NCI-H446 treated with DMSO at 0.1 percent for 48 hours (cell line): ENCODE measurements around the gene DHRS7B.
A peak's percentile ranks its signal among the peaks of the same experiment; 100 is the strongest.
"Not testable (repeated sequence)": the region's sequence is repeated elsewhere in the genome, so short reads cannot be mapped to it uniquely, and the experiment has no call there.

ENCODE experiments used
- DNase-seq: peaks from one replicate; lab custom pipeline; 2025; lab: John Stamatoyannopoulos, UW

The DHRS7B gene

DNA sequence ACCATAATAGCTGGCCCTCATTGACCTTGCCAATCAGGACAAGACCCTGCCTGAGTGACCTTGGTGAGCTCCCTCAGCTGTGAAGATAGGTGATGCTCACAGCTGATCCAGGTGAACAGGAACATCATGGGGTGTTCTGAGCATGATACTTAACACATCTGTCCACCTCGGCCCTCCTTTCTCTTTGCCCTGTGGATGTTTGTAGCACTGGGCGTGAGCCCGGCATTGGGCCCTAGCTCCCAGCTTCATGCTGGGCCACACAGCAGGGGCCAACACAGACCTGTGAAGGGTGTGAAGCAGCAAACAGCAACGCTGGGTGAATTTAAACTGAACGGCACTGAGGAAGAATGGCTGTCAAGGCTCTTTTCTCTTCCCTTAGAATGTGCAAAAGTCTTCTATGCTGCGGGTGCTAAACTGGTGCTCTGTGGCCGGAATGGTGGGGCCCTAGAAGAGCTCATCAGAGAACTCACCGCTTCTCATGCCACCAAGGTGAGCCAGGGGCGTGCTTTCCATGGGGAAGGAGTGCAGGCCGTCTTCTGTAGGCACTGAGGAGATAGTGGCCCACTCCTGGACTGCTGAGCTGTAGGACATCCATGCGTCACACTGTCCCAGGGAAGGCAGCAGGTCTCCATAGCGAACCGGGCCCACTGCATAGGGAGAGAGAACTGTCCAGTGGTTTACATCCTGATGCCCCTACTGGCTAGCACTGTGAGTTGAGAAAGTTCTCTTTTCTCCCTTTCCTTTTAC lies 51.3 kb downstream of the DHRS7B start:
- no peak for DNase-seq

DNA sequence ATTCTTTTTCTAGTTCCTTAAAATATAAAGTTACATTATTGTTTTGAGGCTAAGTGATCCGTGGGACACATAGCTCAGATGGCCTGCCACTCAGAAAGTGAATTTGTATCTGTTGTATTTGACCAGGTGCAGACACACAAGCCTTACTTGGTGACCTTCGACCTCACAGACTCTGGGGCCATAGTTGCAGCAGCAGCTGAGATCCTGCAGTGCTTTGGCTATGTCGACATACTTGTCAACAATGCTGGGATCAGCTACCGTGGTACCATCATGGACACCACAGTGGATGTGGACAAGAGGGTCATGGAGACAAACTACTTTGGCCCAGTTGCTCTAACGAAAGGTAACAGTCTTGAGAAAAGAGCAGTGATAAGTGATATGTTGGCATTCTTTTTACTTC lies 56.7 kb downstream of the DHRS7B start:
- no peak for DNase-seq

DNA sequence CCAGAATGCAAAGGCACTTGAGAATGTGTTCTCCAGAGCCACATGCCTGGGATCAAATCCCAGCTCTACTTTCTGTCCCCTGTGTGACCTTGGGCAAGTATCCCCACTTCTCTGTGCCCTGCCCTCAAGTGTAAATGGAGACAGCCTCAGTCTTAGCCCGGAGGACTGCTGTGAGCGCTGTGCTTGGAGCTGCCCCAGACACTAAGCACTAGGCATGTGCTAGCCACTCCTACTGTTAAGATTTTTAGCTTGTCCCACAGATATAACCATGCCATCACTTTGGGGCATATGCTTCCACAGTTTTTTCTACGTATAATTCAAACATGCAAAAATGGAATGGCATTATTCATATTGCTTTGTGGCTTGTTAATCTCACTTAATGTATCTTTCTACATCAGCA lies 57.8 kb downstream of the DHRS7B start:
- no peak for DNase-seq

DNA sequence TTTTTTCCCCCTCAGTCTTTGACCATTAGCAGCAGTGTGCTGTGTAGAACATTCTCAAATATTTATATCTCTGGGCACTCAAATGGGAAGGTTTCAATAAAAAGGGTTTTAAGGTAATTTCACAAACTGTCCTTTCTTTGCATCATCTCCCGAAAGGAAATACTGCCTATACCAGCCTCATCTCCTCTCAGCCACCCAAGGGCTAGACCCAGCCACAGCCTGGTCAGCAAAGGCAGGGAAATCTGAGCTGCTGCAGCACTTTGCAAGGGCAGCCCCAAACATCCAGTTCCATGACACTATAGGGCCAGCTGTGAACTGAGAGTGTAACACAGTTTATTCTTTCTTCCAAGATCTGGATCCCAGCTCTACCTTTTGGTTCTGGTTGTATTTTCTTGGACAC lies 58.3 kb downstream of the DHRS7B start:
- no peak for DNase-seq

DNA sequence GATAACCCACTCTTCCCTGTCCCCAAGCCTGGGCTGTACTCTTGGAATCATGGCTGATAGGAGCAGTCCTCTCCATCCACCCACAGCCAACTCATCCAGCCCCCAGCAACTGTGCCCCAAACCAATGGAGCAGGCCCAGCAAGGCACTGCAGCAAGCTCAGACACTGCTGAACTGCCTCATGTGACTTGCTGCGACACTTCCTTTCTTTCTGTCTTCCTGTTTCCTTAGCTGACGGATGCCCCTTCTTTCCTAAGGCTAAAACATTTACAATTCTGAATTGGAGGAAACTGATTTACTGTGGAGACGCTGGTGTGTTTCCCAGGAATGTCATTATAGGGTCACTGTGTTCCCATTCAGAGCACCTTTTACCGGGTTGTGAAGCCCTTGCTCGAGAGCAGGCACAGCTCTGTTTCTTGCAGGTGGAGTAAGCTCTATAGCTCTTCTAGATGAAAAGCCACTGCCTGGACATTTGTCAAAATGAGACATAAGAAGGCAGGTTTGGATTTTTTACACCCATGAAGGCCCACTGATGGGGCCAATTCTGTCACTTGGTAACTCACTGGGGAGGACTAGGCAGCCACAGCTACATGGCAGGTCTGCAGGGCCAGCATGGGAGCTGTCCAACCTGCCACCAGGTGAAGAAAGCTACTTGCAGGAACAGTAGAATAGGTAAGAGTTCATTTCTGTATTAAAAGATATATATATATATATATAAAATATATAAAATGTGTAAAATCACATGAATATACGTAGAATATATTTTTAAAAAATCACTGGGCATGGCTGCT lies 59.8 kb downstream of the DHRS7B start:
- DNase-seq = no peak

DNA sequence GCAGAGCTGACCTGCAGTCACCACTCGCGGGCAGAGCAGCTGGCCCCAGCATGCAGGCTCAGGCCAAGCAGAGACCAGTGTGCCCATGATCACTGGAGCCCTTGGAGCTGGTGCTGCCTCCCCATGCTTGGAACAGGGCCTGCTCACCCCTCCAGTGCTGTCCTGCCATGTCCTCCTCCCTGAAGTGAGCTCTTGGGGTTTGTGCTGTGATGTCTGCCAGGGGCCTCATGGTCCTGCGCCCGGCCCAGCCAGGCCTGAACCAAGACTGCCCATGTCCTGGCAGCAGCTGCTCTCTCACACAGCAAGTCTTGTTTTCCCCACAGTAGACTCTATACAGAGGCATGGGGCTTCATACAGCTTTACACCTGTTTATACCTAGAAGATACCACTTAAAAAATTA lies 62.6 kb downstream of the DHRS7B start:
- no peak for DNase-seq

DNA sequence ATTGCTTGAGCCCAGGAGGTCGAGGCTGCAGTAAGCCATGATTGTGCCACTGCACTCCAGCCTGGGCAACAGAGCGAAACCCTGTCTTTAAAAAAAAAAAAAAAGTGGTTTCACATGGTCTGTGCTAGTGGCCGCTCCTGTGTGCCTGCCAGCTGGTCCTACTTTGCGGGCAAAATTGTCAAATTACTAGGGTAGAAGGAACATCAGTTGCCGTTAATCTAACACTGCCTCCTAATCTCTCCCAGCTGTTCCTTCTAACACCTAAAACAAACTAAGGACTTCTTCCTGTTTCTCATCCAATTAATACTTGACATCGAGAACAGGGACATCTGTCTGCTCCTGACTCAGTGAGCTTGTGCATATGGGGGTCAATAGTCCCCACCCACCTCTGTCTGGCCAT lies 63.3 kb downstream of the DHRS7B start:
- no peak for DNase-seq

DNA sequence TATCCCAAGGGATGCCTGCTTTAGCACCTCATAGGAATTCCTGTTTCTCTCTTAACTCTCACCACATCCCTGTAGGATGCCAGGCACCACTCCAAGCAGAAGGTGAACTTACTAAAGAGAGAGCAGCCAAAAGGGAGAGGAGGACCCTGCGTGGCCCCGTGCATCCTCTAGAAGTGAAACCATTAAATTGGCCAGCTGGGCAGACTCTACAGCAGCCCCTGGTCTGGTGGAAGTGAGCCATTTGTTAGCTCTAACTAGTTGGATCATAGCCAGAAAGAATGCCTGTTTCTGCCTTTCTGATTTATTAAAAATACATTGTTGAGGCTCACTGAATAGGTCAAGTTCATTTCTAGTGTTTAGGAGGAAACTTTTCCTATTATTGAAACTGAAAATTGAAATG lies 64.9 kb downstream of the DHRS7B start:
- peak; percentile 11 for DNase-seq

DNA sequence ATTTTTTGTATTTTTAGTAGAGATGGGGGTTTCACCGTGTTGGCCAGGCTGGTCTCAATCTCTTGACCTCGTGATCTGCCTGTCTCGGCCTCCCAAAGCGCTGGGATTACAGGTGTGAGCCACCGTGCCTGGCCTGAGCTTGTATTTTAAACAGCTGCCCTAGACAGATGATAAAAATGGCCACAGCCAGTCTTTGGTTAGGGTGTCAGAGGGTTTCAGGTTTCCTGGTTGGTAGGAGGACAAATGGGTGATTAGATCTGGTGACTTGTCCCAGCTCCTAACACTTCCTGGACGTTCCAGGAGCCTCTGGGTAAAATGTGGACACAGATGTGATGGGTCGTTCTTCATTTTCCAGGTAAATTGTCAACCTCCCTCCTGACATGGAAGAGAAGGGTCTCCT lies 65.7 kb downstream of the DHRS7B start:
- not testable (repeated sequence) for DNase-seq

DNA sequence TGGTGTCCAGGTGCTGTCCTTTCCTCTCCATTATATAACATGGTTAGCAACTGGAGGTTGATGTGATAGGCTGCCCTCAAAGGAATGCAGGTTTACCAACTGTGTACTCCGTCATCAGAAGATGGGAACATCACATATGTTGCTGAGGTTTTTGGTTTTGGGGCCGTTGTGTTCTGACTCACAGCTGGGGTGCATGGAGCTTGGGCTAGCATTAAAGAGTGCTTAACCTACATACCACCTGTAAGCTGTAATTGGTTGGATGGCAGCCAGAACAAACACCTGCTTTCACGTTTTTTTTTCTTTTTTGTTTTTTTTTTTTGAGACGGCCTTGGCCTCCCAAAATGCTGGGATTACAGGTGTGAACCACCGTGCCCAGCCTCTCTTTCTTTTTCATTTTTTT lies 66.3 kb downstream of the DHRS7B start:
- DNase-seq = no peak

DNA sequence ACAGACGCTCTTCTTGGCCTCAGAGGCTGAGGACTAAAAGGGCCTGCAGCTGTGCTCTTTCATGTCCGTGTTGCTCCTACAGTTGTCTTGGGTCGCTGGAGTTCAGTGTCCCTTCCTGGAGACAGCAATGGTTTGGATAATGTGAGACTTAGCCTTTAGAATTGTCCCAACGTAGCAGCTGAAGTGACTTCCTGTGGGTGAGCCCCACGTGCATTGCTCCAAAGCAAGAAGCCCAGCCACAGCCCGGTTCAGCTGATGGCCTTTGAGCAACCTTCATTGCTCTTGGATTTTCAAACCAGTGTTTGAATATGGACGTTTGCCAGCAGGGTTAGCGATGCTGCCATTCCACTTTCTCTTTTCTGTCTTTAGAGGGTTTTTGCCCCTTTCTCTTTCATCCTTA lies 67.5 kb downstream of the DHRS7B start:
- DNase-seq = peak; percentile 5

DNA sequence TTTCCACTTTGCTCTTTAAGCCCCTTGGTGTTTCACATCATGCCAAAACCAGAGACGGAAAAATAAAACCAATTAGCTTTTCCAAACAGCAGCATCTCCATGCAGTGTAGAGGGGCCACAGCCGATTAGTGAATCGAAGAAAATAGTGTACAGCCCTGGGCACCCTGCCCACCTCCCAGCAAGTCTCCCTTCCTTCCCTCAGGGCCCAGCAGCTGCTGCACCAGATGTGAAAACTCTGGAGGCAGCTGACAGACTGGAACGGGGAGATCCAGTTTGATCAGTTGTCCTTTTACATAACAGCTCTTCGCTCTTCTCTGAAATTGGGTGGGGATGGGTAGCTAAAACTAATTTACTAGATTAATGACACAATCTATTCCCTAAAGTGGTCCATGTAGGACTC lies 67.9 kb downstream of the DHRS7B start:
- peak; percentile 19 for DNase-seq

DNA sequence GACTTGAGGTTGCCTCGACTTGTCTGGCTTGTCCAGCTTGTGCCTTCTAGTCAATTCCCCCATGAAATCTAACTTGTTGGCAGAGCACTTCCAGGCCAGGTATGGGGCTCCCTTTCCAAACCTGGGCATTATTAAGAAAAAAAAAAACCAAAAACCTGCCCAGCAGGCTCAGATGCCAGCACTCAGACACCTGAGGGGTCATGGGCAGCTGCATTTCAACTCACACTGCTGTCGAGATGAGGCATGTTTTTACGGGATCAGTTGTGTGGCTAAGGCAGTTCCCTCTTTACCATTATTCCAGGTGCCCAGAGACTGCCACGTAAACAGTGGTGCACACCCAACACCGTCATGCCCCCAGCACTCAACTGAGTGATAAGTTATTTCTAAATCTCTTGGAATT lies 69.4 kb downstream of the DHRS7B start:
- DNase-seq = no peak

DNA sequence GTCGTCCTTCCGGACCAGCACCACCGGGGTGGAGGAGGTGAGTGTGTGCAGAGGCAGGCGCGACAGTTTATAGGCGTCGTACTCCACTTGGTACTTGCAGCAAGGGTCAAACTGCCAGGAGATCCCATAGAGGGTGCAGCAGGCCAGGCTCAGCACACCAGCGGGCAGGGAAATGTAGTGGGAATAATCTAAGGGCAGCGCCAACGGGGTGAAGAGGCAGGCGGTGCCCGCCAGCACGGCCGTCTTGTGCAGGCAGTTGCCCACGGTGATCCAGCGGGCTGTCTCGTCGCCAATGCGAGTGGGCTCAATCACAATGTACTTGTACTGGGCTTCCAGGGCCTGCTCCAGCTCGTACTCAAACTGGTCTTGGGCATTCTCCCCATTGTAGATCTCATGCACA lies 71.6 kb downstream of the DHRS7B start:
- no peak for DNase-seq

DNA sequence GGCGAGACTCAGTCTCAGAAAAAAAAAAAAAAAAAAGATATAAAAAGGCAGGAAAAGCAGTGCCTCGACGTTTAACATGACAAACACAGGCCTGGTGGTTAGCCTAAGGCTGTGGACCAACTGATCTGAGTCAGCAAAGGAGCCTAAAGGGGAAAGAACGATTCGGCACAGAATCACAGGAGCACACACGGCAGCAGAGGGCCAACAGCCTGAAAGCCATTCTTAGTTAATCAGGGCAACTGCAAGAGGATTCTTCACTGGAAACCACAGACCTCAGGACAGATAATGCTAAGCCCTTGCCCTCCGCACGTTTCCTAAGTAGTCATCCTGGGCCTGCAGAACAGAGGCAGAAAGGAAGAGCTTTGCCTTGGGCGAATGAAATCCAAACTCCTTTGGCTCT lies 72.5 kb downstream of the DHRS7B start:
- DNase-seq = no peak

DNA sequence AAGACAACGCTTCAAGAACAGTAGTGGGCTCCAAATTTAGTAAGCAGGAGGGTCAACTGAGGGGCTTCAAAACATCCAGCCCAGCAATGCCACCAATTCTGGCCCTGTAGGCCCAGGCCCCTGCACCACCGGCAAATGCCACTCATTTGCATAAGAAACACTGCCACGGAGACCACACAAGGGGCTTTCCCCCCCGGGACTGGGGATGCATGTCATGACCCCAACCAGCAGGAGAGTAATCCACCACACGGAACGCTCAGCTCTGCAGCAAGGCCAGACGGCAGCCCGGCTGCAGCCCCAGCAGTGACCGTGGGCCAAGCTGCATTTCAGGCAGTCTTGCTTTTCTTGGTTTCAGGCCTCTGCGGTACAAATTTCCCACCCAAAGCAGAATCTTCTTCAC lies 73.1 kb downstream of the DHRS7B start:
- no peak for DNase-seq

DNA sequence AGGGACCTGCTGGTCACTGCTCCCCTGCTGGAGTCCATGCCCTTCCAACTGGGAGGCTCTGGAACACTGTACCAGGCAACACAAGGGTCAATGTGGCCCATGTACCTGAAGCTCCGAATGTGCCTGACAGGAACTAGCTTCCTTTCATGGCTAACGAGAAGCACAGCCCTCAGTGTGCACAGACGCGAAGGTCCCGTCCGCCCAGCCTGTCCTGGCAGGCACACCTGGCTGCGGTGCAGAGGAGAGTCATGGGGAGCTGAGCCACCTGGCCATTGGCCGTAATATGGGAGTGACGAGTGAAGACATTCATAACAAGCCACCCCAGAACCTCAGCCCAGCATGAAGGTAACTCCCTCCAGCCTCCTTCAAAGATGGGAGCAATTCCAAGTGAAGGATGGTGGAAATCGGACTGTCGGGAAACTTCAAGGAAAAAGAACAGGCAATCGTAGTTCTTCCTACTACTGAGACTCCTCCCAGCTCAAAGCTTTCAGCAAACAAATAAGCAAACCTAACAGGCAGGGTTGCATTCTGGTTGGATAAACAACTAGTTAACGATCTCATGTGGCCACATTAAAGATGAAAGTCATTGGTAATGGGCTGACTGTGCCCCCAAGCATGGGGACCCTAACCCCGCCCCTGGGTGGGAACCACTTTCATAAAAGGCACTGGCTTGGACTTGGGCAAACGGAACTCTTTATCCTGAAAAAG lies 74.0 kb downstream of the DHRS7B start:
- no peak for DNase-seq

DNA sequence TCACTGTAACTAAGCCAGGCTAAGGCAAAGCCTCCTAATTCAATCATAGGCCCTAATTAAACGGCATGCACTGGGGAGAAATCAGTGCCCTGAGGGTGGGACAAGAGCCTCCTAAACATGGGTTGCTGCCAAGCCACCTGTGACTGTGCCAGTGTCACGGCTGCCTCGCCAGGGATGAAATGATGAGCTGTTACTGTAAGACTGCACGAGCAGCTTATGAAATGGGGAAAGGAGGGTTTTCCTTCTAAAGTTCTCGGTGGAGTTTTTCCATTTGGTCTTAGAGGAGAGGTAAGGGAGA lies 74.5 kb downstream of the DHRS7B start:
- no peak for DNase-seq

DNA sequence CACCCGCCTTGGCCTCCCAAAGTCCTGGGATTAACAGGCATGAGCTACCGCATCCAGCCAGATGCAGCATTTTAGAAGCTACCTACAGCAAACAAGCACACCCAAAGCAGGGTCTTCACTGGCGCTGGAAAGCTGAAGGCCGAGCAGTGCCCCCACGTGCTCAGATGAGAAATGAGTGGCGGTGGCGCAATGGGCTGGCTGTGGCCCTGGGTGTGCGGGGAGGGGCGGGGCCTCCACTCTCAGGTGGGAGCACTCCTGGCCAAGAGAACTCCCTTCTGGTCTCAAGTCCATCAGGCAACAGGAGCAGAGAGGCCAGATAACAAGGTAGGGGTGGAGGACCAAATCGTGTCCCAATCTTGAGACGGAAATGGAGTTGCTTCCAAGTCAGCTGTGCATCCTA lies 75.1 kb downstream of the DHRS7B start:
- DNase-seq = no peak

DNA sequence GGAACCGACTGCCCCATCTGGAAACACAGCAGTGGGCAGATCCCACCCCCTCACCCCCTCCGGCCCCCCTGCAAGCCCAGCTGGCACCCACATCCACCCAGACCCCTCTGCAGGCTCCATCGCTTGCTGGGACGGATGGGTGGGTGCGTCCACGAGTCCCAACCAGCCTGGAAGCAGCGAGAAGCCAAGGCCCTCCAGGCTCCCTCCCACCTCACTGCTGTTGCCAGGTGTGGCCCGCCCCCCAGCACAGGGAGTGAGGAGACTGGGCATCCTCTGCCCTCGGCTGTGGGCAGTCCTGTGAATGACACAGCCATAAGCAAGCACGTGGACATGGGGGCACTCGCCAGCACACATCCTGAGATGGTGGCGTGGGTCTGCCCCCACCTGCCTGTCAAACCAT lies 75.7 kb downstream of the DHRS7B start:
- DNase-seq = no peak

DNA sequence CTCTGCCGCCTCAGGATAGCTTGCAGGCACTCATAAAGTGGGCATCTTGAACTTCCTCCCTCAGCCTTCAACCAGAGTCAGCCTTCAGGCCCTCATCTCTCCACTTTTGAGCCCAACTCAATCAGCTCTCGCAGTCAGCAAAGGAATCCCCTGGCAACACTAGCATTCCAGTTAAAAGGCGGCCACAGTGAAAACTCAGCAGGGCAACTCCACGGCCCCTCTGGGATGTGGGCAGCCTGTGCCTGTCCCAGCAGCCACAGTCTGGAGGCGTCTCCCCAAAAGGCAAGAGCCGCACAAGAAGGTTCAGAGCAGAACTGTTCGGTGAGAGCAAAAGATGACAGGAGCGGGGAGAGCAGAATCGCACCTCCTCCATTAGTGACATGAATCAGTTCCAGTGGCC lies 78.2 kb downstream of the DHRS7B start:
- no peak for DNase-seq

DNA sequence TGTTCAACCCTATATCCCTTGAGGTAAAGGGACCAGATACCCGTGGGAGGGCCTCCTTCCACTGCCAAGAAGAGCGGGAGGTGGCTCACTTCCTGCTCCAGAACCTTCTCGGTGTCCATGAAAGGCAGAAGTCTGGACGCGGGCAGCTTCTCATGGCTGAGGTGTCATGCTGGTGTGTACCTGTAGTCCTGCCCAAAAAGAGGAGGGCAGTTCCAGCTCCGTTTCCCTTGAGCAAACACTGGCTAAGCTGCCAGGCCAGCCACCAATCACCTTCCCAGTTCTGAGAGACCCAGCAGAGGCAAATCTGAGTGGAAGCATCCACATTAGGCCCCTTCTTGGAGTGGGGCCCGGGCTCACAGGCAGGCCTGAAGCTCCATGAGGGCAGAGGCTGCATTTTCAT lies 81.6 kb downstream of the DHRS7B start:
- no peak for DNase-seq

DNA sequence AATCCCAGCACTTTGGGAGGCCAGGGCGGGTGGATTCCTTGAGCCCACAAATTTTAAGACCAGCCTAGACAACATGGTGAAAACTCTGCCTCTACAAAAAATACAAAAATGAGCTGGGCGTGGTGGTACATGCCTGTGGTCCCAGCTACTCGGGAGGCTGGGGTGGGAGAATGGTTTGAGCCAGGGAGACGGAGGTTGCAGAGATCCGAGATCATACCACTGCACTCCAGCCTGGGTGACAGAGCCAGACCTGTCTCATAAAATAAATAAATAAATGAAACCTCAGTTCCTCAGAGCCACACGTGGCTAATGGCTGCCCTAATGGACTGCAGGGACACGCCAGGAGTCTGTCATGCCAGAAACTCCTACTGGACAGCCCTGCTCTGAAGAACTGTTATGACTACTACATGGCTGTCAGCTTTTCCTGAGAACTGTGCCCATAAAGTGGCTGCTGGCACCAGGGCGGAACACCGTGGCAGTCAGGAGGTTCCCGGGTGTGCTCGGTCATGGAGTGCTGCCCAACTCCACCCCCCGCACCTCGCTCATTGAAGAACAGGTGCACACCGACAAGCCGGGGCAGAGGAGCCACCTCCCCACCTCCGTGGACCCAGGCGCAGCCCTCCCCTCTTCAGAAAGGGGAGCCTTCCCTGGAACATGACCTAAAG lies 82.9 kb downstream of the DHRS7B start:
- no peak for DNase-seq
